DOHH2 (cell line): ENCODE results near the gene CCDC87.
"Not testable (repeated sequence)": the region's sequence is repeated elsewhere in the genome, so short reads cannot be mapped to it uniquely, and the experiment has no call there.

Source experiments
- H3F3A ChIP-seq: fragments of 200-600 bp; sonication (generic), shearing (Covaris generic); 2 replicates; pipeline ENCODE4 v1.6.0; 2016; ENCODE audit warnings: antibody characterized with exemption, mild to moderate bottlenecking; ENCODE audit not compliant: control insufficient read depth, insufficient read depth
- H3K27ac ChIP-seq: fragments of 200-600 bp; sonication (generic); 2 replicates; pipeline ENCODE4 v1.5.1; 2014; ENCODE audit warnings: low read depth, mild to moderate bottlenecking, low read length, moderate library complexity
- H3K27me3 ChIP-seq: fragments of 200-600 bp; sonication (generic); 2 replicates; pipeline ENCODE4 v1.6.1; 2014; ENCODE audit warnings: mild to moderate bottlenecking, low read length, mixed read lengths; ENCODE audit not compliant: control insufficient read depth
- H3K36me3 ChIP-seq: fragments of 200-600 bp; sonication (generic); 2 replicates; pipeline ENCODE4 v1.6.1; 2014; ENCODE audit warnings: mild to moderate bottlenecking, low read length, moderate library complexity, mixed read lengths; ENCODE audit not compliant: control insufficient read depth
- H3K4me1 ChIP-seq: fragments of 200-600 bp; sonication (generic); 2 replicates; pipeline ENCODE4 v1.6.1; 2014; ENCODE audit warnings: mild to moderate bottlenecking, low read length, mixed read lengths; ENCODE audit not compliant: control insufficient read depth
- H3K4me2 ChIP-seq: fragments of 200-600 bp; sonication (generic); 2 replicates; pipeline ENCODE4 v1.6.0; 2014; ENCODE audit warnings: mild to moderate bottlenecking, low read length, moderate library complexity
- H3K4me3 ChIP-seq: fragments of 200-600 bp; sonication (generic); 2 replicates; pipeline ENCODE4 v1.5.1; 2014; ENCODE audit warnings: mild to moderate bottlenecking, low read length, mixed read lengths
- H3K79me2 ChIP-seq: fragments of 200-600 bp; sonication (generic); 2 replicates; pipeline ENCODE4 v1.6.1; 2014; ENCODE audit warnings: mild to moderate bottlenecking, low read length, mixed read lengths; ENCODE audit not compliant: control insufficient read depth
- H3K9me2 ChIP-seq: fragments of 200-600 bp; sonication (generic); replicated peaks from 2 replicates; pipeline ENCODE4 v1.6.1; 2014; ENCODE audit warnings: mild to moderate bottlenecking, low read length, mixed read lengths; ENCODE audit not compliant: control insufficient read depth
- H3K9me3 ChIP-seq: fragments of 200-600 bp; sonication (generic); 2 replicates; pipeline ENCODE4 v1.6.1; 2014; ENCODE audit warnings: antibody characterized with exemption, low read length, mixed read lengths; ENCODE audit not compliant: control insufficient read depth, insufficient read depth
- H4K20me1 ChIP-seq: fragments of 200-600 bp; sonication (generic); 2 replicates; pipeline ENCODE4 v1.6.0; 2014; ENCODE audit warnings: low read depth, mild to moderate bottlenecking, antibody characterized with exemption, low read length, moderate library complexity; ENCODE audit not compliant: control insufficient read depth, insufficient read depth
- EZH2phosphoT487 ChIP-seq: fragments of 200-600 bp; sonication (generic); IDR thresholded peaks from 2 replicates; pipeline ENCODE4 v1.6.1; 2017; ENCODE audit warnings: borderline replicate concordance, mild to moderate bottlenecking, antibody characterized with exemption, low read length, moderate library complexity, mixed read lengths
- TF ChIP-seq, protein P1 (sequence below): fragments of 200-600 bp; sonication (generic); IDR thresholded peaks from one replicate; pipeline ENCODE4 v1.5.1; 2014; ENCODE audit warnings: antibody characterized with exemption, mild to moderate bottlenecking, low read depth, low read length; ENCODE audit not compliant: poor library complexity, severe bottlenecking

The CCDC87 gene

DNA sequence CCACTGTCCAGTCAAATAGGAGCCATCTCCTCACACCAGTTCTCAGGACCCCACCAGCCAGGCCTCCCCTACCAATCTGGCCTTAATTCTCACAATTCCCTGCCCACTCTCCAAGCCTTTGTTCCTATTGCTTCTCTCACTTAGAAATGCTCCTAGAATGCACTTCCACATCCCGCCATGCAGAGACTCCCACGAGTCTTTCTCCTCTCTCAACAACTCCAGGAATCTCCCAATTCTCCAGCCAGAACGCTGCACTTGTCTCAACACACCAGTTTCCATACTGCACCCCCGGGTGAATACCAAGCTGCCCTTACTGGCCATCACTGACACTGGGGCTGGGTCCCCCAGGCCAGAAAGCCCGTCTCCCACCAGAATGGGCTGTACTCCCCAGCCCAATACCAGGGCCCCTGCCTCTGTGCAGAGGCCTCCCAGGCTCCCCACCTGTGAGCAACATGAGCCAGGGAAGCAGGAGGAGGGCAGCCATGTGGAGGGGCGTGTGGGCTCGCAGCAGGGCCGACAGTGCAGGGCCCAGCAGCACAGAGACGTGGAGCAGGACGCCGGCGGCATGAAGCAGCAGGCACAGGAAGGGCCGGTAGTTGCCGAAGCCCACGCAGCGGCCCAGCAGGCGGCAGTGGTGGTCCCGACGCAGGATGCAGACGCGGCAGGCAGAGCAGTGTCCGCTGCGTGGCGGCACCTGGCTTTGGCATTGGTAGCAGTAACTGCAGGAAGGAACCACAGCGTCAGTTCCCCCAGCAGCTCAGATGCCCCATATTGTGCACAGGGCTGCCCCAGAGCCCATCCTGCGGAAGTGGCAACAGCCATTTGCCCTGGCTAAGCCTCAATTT lies 49.4 kb downstream of the CCDC87 start:
- H3K27ac ChIP-seq: no peak overlapping the region
- peaks cover 21% of the 10 kb centered on the region for H3K27me3 ChIP-seq
- peak overlapping the region; percentile 91 for H3K4me2 ChIP-seq

DNA sequence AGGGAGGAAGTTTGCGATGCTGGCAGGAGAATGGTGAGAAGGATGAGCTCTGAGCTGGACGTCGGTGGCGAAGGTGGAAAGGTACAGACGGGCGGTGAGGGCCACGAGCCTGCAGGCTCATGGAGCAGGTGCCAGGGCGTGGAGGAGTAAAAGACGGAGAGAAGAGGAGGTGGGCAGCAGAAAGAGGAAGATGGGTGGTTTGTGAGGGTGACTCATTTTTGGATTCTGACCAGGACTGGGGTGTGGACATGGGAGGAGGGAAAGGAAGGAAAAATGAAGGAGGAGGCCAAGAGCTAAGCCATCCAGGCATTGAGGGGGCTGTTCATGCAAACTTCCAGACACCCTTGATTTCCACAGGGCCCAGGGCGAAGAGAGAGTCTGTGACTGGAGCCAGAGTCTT lies 50.5 kb downstream of the CCDC87 start:
- Histone ChIP-seq H3K4me3 (no peak overlapping the region), H3K9me3 (no peaks in the 10 kb centered on the region), H3K27ac (no peak overlapping the region), H3K79me2 (peaks cover 6% of the 10 kb centered on the region), H4K20me1 (no peaks in the 10 kb centered on the region), H3K4me1 (peaks cover 30% of the 10 kb centered on the region), H3K27me3 (peaks cover 12% of the 10 kb centered on the region), H3K4me2 (no peak overlapping the region), H3F3A (peaks cover 4% of the 10 kb centered on the region; the same call in 1 of the 2 replicates), H3K36me3 (no peaks in the 10 kb centered on the region; the same call in 1 of the 2 replicates), H3K9me2 (no peaks in the 10 kb centered on the region)
- no peak for TF ChIP-seq EZH2phosphoT487
- TF ChIP-seq, protein P1, sequence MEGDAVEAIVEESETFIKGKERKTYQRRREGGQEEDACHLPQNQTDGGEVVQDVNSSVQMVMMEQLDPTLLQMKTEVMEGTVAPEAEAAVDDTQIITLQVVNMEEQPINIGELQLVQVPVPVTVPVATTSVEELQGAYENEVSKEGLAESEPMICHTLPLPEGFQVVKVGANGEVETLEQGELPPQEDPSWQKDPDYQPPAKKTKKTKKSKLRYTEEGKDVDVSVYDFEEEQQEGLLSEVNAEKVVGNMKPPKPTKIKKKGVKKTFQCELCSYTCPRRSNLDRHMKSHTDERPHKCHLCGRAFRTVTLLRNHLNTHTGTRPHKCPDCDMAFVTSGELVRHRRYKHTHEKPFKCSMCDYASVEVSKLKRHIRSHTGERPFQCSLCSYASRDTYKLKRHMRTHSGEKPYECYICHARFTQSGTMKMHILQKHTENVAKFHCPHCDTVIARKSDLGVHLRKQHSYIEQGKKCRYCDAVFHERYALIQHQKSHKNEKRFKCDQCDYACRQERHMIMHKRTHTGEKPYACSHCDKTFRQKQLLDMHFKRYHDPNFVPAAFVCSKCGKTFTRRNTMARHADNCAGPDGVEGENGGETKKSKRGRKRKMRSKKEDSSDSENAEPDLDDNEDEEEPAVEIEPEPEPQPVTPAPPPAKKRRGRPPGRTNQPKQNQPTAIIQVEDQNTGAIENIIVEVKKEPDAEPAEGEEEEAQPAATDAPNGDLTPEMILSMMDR: no peak

More for the DNA sequence above, 49.4 kb downstream of the CCDC87 start:
- H3K9me3 ChIP-seq: no peaks in the 10 kb centered on the region
- peak overlapping the region; percentile 63 for H3K4me3 ChIP-seq
- peaks cover 6% of the 10 kb centered on the region for H3K79me2 ChIP-seq
- H3K9me2 ChIP-seq: no peaks in the 10 kb centered on the region
- peaks cover 4% of the 10 kb centered on the region; the same call in 1 of the 2 replicates for H3F3A ChIP-seq
- H4K20me1 ChIP-seq: no peaks in the 10 kb centered on the region
- H3K4me1 ChIP-seq: peaks cover 30% of the 10 kb centered on the region
- TF ChIP-seq EZH2phosphoT487: no peak
- TF ChIP-seq, protein P1: peak; percentile 62
- H3K36me3 ChIP-seq: no peaks in the 10 kb centered on the region; the same call in 1 of the 2 replicates

DNA sequence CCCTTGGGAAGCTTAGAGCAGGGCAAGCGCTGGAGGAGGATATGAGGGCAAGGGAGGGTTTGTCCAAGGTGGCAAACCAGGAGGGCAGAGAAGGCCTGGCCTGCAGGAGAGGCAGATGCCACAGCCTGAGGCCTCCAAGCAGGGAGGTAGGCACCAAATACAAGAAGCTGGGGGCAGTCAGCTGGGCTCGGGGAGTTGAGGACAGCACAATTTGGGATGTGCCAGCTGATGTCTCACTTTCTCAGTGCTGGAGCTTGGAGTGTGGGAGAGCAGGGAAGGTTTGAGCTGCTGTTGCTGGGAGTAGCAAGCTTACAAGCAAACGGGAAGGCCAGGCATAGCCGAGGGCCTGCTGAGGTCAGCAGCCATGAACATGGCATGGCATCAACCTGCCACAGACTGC lies 51.0 kb downstream of the CCDC87 start:
- no peaks in the 10 kb centered on the region for H3K9me3 ChIP-seq
- peaks cover 28% of the 10 kb centered on the region for H3K4me1 ChIP-seq
- H3K9me2 ChIP-seq: no peaks in the 10 kb centered on the region
- H3K27ac ChIP-seq: no peak overlapping the region
- H3F3A ChIP-seq: peaks cover 4% of the 10 kb centered on the region; the same call in 1 of the 2 replicates
- H3K4me3 ChIP-seq: no peak overlapping the region
- H3K4me2 ChIP-seq: no peak overlapping the region
- H3K27me3 ChIP-seq: peaks cover 7% of the 10 kb centered on the region
- H3K79me2 ChIP-seq: peaks cover 6% of the 10 kb centered on the region
- TF ChIP-seq, protein P1: no peak
- no peak for TF ChIP-seq EZH2phosphoT487
- H4K20me1 ChIP-seq: no peaks in the 10 kb centered on the region
- no peaks in the 10 kb centered on the region; the same call in 1 of the 2 replicates for H3K36me3 ChIP-seq

DNA sequence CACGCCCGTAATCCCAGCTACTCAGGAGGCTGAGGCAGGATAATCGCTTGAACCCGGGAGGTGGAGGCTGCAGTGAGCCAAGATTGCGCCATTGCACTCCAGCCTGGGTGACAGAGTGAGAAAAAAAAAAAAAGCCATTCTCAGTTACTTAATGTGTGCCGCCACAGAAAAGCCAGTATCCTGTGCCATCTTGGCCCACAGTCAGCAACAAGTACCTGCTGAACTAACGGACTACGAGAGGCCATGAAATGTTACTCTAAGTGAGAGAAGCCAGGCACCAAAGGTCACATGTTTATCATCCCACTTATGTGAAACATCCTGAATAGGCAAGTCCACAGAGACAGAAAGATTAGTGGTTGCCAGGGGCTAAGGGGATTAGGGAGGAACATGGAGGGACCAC lies 52.3 kb downstream of the CCDC87 start:
- not testable (repeated sequence) for H3K36me3 ChIP-seq, H3K9me3 ChIP-seq, H3K4me3 ChIP-seq, H3K9me2 ChIP-seq, H3K79me2 ChIP-seq, H3K4me2 ChIP-seq, H3K27ac ChIP-seq, H4K20me1 ChIP-seq, H3F3A ChIP-seq, H3K27me3 ChIP-seq
- peaks cover 21% of the 10 kb centered on the region for H3K4me1 ChIP-seq
